Breast epithelium (tissue), 4 donors: ENCODE data around the gene CLNK. TPM values are rescaled to one million over a fixed set of nuclear protein-coding genes. Genes with fewer than 3 reads are reported as not detected.

Experiments used
- DNase-seq, 2 donors: peaks; one replicate each; pipeline ENCODE4 v3.0.0-alpha.2; 2019; ENCODE audit warnings: low spot score in 2 of 2
- H3K27ac ChIP-seq, 2 donors: fragments of 200-600 bp; sonication (generic) in 1 of 2; one replicate each; pipeline ENCODE4 v1.5.1; 2016 to 2019; ENCODE audit warnings: mild to moderate bottlenecking in 1 of 2
- H3K27me3 ChIP-seq, 2 donors: fragments of 200-600 bp; sonication (generic) in 1 of 2; one replicate each; pipeline versions ENCODE4 v1.5.1 to v1.6.0; 2017 to 2019; ENCODE audit warnings: control low read depth in 1 of 2, mild to moderate bottlenecking in 1 of 2
- H3K36me3 ChIP-seq: fragments of 200-600 bp; one replicate; pipeline ENCODE4 v1.5.1; 2019
- H3K4me1 ChIP-seq, 2 donors: fragments of 200-600 bp; sonication (generic); one replicate each; pipeline ENCODE4 v1.5.1; 2016 to 2019; ENCODE audit warnings: control low read depth in 1 of 2
- H3K4me3 ChIP-seq, 3 donors: fragments of 200-600 bp; sonication (generic); 1 replicate in 2 of 3; 2 replicates in 1 of 3; pipeline ENCODE4 v1.5.1; 2016 to 2019; ENCODE audit warnings: mild to moderate bottlenecking in 3 of 3, moderate library complexity in 2 of 3
- H3K9me3 ChIP-seq, 2 donors: fragments of 200-600 bp; sonication (generic) in 1 of 2; one replicate each; pipeline ENCODE4 v1.5.1; 2016 to 2019; ENCODE audit warnings: control low read depth in 1 of 2
- CTCF ChIP-seq, 3 donors: fragments of 450-650 bp; IDR thresholded peaks; one replicate each; pipeline ENCODE4 v1.5.1; 2016 to 2017; ENCODE audit warnings: antibody characterized with exemption in 3 of 3, mild to moderate bottlenecking in 3 of 3, moderate library complexity in 3 of 3
- POLR2A ChIP-seq: fragments of 450-650 bp; IDR thresholded peaks from one replicate; pipeline ENCODE4 v1.6.1; 2016; ENCODE audit warnings: antibody characterized with exemption, mild to moderate bottlenecking, moderate library complexity
- POLR2AphosphoS5 ChIP-seq, 3 donors: sonication (generic); formaldehyde crosslinking; IDR thresholded peaks; one replicate each; pipeline ENCODE4 v1.6.1; 2017; ENCODE audit warnings: antibody characterized with exemption in 3 of 3
- intact Hi-C: fragments of 100-400 bp; cut with DNase I; formaldehyde crosslinking; loops from one replicate; pipeline ENCODE4 v1.15.1; 2023; ENCODE audit warnings: low total_unique reads
- total RNA-seq, 3 donors: library from RNA; depleted of rRNA; stranded (reverse); fragments of >200 nt; gene quantifications; one replicate each; pipeline ENCODE4 v1.1.0, GENCODE V29; 2016

CLNK gene
- total RNA-seq, 3 donors from 2014 or later = under 0.01 TPM; not detected in 2

- Histone ChIP-seq H3K36me3 (no peaks in the 10 kb centered on the region), H3K27me3 (no peaks in the 10 kb centered on the region), H3K4me1 (no peaks in the 10 kb centered on the region), H3K9me3 (no peaks in the 10 kb centered on the region), H3K27ac (no peak overlapping the region), H3K4me3 (no peak overlapping the region)
- no peak for DNase-seq
- intact Hi-C loops = no loop called here
- TF ChIP-seq POLR2A = no peak
- no peak for TF ChIP-seq POLR2AphosphoS5 (IDR thresholded peaks at IDR 0.05)
- no peak for TF ChIP-seq CTCF (IDR thresholded peaks at IDR 0.05)
Observed at GRCh38 chr4:10521424-10521823, 163.1 kb downstream of the CLNK start.

- Histone ChIP-seq H3K36me3 (no peaks in the 10 kb centered on the region), H3K4me1 (no peaks in the 10 kb centered on the region), H3K9me3 (no peaks in the 10 kb centered on the region), H3K4me3 (no peak overlapping the region), H3K27me3 (no peaks in the 10 kb centered on the region), H3K27ac (no peak overlapping the region)
- intact Hi-C loops = loop anchor here (5.0 kb wide), 1 partner anchor 363 kb away; no protein-coding TSS in a partner anchor
- no peak for DNase-seq
- TF ChIP-seq POLR2A = no peak
- no peak for TF ChIP-seq CTCF (IDR thresholded peaks at IDR 0.05)
- TF ChIP-seq POLR2AphosphoS5 (IDR thresholded peaks at IDR 0.05) = no peak
Observed at GRCh38 chr4:10509733-10510132, 174.8 kb downstream of the CLNK start.

- no peak overlapping the region for H3K27ac ChIP-seq
- intact Hi-C loops = no loop called here
- TF ChIP-seq POLR2A = no peak
- no peak for TF ChIP-seq POLR2AphosphoS5 (IDR thresholded peaks at IDR 0.05)
- TF ChIP-seq CTCF (IDR thresholded peaks at IDR 0.05) = no peak
Observed at GRCh38 chr4:10506077-10506476, 178.5 kb downstream of the CLNK start.

GRCh38 chr4:10504570-10505179 lies 179.9 kb downstream of the CLNK start:
- intact Hi-C loops = no loop called here
- Histone ChIP-seq H3K4me3 (no peak overlapping the region), H3K36me3 (no peaks in the 10 kb centered on the region), H3K27me3 (no peaks in the 10 kb centered on the region), H3K27ac (no peak overlapping the region), H3K9me3 (no peaks in the 10 kb centered on the region), H3K4me1 (no peaks in the 10 kb centered on the region)
- TF ChIP-seq POLR2A = no peak
- no peak for TF ChIP-seq CTCF (IDR thresholded peaks at IDR 0.05)
- no peak for TF ChIP-seq POLR2AphosphoS5 (IDR thresholded peaks at IDR 0.05)
- DNase-seq = no peak

More at GRCh38 chr4:10506077-10506476, 178.5 kb downstream of the CLNK start:
- no peaks in the 10 kb centered on the region for H3K9me3 ChIP-seq
- H3K36me3 ChIP-seq = no peaks in the 10 kb centered on the region
- H3K27me3 ChIP-seq = no peaks in the 10 kb centered on the region
- no peaks in the 10 kb centered on the region for H3K4me1 ChIP-seq
- DNase-seq = no peak
- no peak overlapping the region for H3K4me3 ChIP-seq

GRCh38 chr4:10502717-10503116 lies 181.9 kb downstream of the CLNK start:
- Histone ChIP-seq H3K27me3 (no peaks in the 10 kb centered on the region), H3K9me3 (no peaks in the 10 kb centered on the region), H3K4me3 (no peak overlapping the region), H3K4me1 (no peaks in the 10 kb centered on the region), H3K36me3 (no peaks in the 10 kb centered on the region), H3K27ac (no peak overlapping the region)
- intact Hi-C loops = no loop called here
- TF ChIP-seq POLR2A (no peak), POLR2AphosphoS5 (IDR thresholded peaks at IDR 0.05) (no peak), CTCF (IDR thresholded peaks at IDR 0.05) (no peak)
- no peak for DNase-seq
